IMR-90 (cell line): ENCODE measurements around the gene RPS24. TPM values are rescaled to one million over a fixed set of nuclear protein-coding genes. Genes with fewer than 3 reads are reported as not detected.

Experiments
- ATAC-seq: fragments of 200-7000 bp; cut with Tn5 transposase; 2 replicates; pipeline ENCODE4 v1.9.1; 2020; ENCODE audit warnings: low read depth, mild to moderate bottlenecking, moderate library complexity
- BruUV-seq: library from RNA; stranded (reverse); fragments of 400-500 nt; replicated peaks from 2 replicates; lab custom pipeline; 2021; lab: Mats Ljungman, UMichigan
- CTCF ChIA-PET: fragments of 300-600 bp; formaldehyde crosslinking; extraction: SDS; loops from one replicate; lab custom pipeline; 2021; ENCODE audit warnings: antibody characterized with exemption; lab: Yijun Ruan, JAX
- POLR2A ChIA-PET: fragments of 300-600 bp; sonication (Branson Sonifier 250); formaldehyde crosslinking; loops from one replicate; lab custom pipeline; 2022; ENCODE audit warnings: antibody characterized with exemption; ENCODE audit not compliant: unreplicated experiment; lab: Charles Lee
- DNase-seq: peaks from one replicate; pipeline ENCODE4 v3.0.0; 2013
- H2AFZ ChIP-seq: replicated peaks from 2 replicates; pipeline ENCODE3; 2013; ENCODE audit warnings: low read length, mild to moderate bottlenecking; ENCODE audit not compliant: poor library complexity
- H2AK5ac ChIP-seq: 2 replicates; pipeline ENCODE4 v1.6.1; 2013; ENCODE audit warnings: low read depth, low read length, inconsistent platforms
- H2AK9ac ChIP-seq: replicated peaks from 2 replicates; pipeline ENCODE3; 2013; ENCODE audit warnings: mild to moderate bottlenecking, low read depth, low read length, moderate library complexity; ENCODE audit not compliant: poor library complexity
- H2BK120ac ChIP-seq: 2 replicates; pipeline ENCODE4 v1.6.1; 2013; ENCODE audit warnings: low read depth, low read length, inconsistent platforms
- H2BK15ac ChIP-seq: 3 replicates; pipeline ENCODE4 v1.6.1; 2013; ENCODE audit warnings: low read depth, low read length, inconsistent platforms
- H2BK20ac ChIP-seq: 2 replicates; pipeline ENCODE4 v1.6.1; 2013; ENCODE audit warnings: low read depth, mild to moderate bottlenecking, inconsistent platforms, low read length, moderate library complexity
- H2BK5ac ChIP-seq: 2 replicates; pipeline ENCODE4 v1.6.1; 2013; ENCODE audit warnings: mild to moderate bottlenecking, low read depth, low read length, inconsistent platforms; ENCODE audit not compliant: poor library complexity, severe bottlenecking
- H3K14ac ChIP-seq: replicated peaks from 2 replicates; pipeline ENCODE4 v1.6.1; 2013; ENCODE audit warnings: low read depth, low read length, inconsistent platforms
- H3K18ac ChIP-seq: 2 replicates; pipeline ENCODE4 v1.6.1; 2013; ENCODE audit warnings: low read depth, low read length, control low read depth
- H3K23ac ChIP-seq: 2 replicates; pipeline ENCODE4 v1.6.1; 2013; ENCODE audit warnings: low read depth, low read length, inconsistent platforms
- H3K27ac ChIP-seq: 2 replicates; pipeline ENCODE4 v1.5.1; 2013; ENCODE audit warnings: mild to moderate bottlenecking, control low read depth, low read length; ENCODE audit not compliant: insufficient read depth
- H3K27me3 ChIP-seq: 2 replicates; pipeline ENCODE4 v1.6.1; 2013; ENCODE audit warnings: low read length; ENCODE audit not compliant: control insufficient read depth, insufficient read depth
- H3K36me3 ChIP-seq: 2 replicates; pipeline ENCODE4 v1.6.1; 2013; ENCODE audit warnings: low read length, mixed read lengths; ENCODE audit not compliant: control insufficient read depth, insufficient read depth
- H3K4ac ChIP-seq: 2 replicates; pipeline ENCODE4 v1.6.1; 2013; ENCODE audit warnings: low read depth, low read length, inconsistent platforms
- H3K4me1 ChIP-seq: 2 replicates; pipeline ENCODE4 v1.6.1; 2013; ENCODE audit warnings: low read length, mixed read lengths; ENCODE audit not compliant: control insufficient read depth, insufficient read depth
- H3K4me2 ChIP-seq: 2 replicates; pipeline ENCODE4 v1.6.1; 2013; ENCODE audit warnings: low read depth, mild to moderate bottlenecking, control low read depth, low read length, moderate library complexity
- H3K4me3 ChIP-seq: 2 replicates; pipeline ENCODE4 v1.5.1; 2013; ENCODE audit warnings: low read depth, mild to moderate bottlenecking, control low read depth, low read length, moderate library complexity; ENCODE audit not compliant: insufficient read depth
- H3K56ac ChIP-seq: 2 replicates; pipeline ENCODE4 v1.6.1; 2013; ENCODE audit warnings: low read length, inconsistent platforms; ENCODE audit not compliant: insufficient read depth; ENCODE audit errors: extremely low read depth
- H3K79me1 ChIP-seq, 2 experiments: 2 replicates each; pipeline ENCODE4 v1.6.1; 2013; ENCODE audit warnings: low read length in 2 of 2, inconsistent platforms in 1 of 2, low read depth in 1 of 2
- H3K9ac ChIP-seq: 2 replicates; pipeline ENCODE4 v1.6.1; 2013; ENCODE audit warnings: low read depth, low read length, control low read depth
- H3K9me1 ChIP-seq: 2 replicates; pipeline ENCODE4 v1.6.1; 2013; ENCODE audit warnings: low read length, inconsistent platforms; ENCODE audit not compliant: insufficient read depth
- H3K9me3 ChIP-seq: 2 replicates; pipeline ENCODE4 v1.6.1; 2013; ENCODE audit warnings: low read length; ENCODE audit not compliant: control insufficient read depth, insufficient read depth
- H4K20me1 ChIP-seq: 2 replicates; pipeline ENCODE4 v1.6.1; 2013; ENCODE audit warnings: low read length, inconsistent platforms; ENCODE audit not compliant: insufficient read depth
- H4K5ac ChIP-seq: 2 replicates; pipeline ENCODE4 v1.6.1; 2013; ENCODE audit warnings: mild to moderate bottlenecking, low read depth, low read length, control low read depth
- H4K8ac ChIP-seq, 2 experiments: 2 replicates each; pipeline ENCODE4 v1.6.1; 2013; ENCODE audit warnings: low read depth in 2 of 2, low read length in 2 of 2, control low read depth in 1 of 2, inconsistent platforms in 1 of 2
- H4K91ac ChIP-seq: 2 replicates; pipeline ENCODE4 v1.6.1; 2013; ENCODE audit warnings: low read depth, low read length, inconsistent platforms; ENCODE audit not compliant: insufficient read depth
- CHD1 ChIP-seq: IDR thresholded peaks from 2 replicates; pipeline ENCODE4 v1.6.1; 2012; ENCODE audit warnings: low read depth, low read length, improper control_type of control experiment
- POLR2A ChIP-seq: IDR thresholded peaks from 2 replicates; pipeline ENCODE4 v1.6.1; 2012; ENCODE audit warnings: mild to moderate bottlenecking, low read depth, low read length
- WGBS, 2 experiments: methylation state at CpG; one replicate each; pipeline versions ENCODE4 v1.1.5 to v1.1.7; 2013; ENCODE audit warnings: missing lambda C conversion rate in 2 of 2; ENCODE audit not compliant: insufficient read length in 1 of 2; ENCODE audit errors: extremely low coverage in 2 of 2; 5-methylcytosine and 5-hydroxymethylcytosine counted together
- dilution Hi-C: fragments of 300-500 bp; cut with HindIII; formaldehyde crosslinking; loops from one replicate; pipeline ENCODE4 v1.14.3; 2018; ENCODE audit warnings: low sequenced_read_pairs; ENCODE audit not compliant: unreplicated experiment
- in situ Hi-C: fragments of 300-500 bp; cut with MboI; formaldehyde crosslinking; loops from 3 replicates; pipeline ENCODE4 v1.14.3; 2019; ENCODE audit warnings: low sequenced_read_pairs, inconsistent platforms, mixed read lengths
- intact Hi-C: fragments of 100-400 bp; cut with micrococcal nuclease; formaldehyde crosslinking; loops from 2 replicates; pipeline ENCODE4 v1.10.0; 2022
- polyA plus RNA-seq, 3 experiments: library from polyadenylated mRNA; depleted of rRNA; stranded (reverse); fragments of >200 nt; gene quantifications; 2 replicates each; pipeline ENCODE4 v1.2.3, GENCODE V29; 2012; ENCODE audit warnings: low replicate concordance in 1 of 3
- total RNA-seq: library from RNA; depleted of rRNA; stranded (reverse); fragments of >200 nt; gene quantifications from 2 replicates; pipeline ENCODE4 v1.2.3, GENCODE V29; 2012

RPS24 gene
- total and polyA plus RNA-seq, 2 of the 4 experiments (the other 2 are of a cell fraction) = 1,664 to 4,721 TPM

GRCh38 chr10:78045237-78045636 lies 11.6 kb downstream of the RPS24 start:
- Histone ChIP-seq H4K91ac (no peak overlapping the region), H3K36me3 (peaks cover 23% of the 10 kb centered on the region), H3K9me3 (no peaks in the 10 kb centered on the region), H2AFZ (no peak overlapping the region), H4K5ac (no peak overlapping the region), H3K23ac (no peak overlapping the region), H2AK9ac (no peak overlapping the region), H3K9ac (no peak overlapping the region), H3K4ac (no peak overlapping the region), H2BK120ac (no peak overlapping the region), H3K4me2 (no peak overlapping the region), H3K27ac (no peak overlapping the region), H3K4me1 (peaks cover 15% of the 10 kb centered on the region), H3K79me1 (peaks cover 14 to 41% of the 10 kb centered on the region in 2 experiments; a peak in 3 of 4 replicates), H3K27me3 (no peaks in the 10 kb centered on the region), H4K20me1 (peaks cover 48% of the 10 kb centered on the region), H2BK20ac (no peak overlapping the region; the same call in 1 of the 2 replicates), H2AK5ac (no peak overlapping the region), H3K9me1 (peaks cover 20% of the 10 kb centered on the region), H3K14ac (no peak overlapping the region), H3K56ac (no peak overlapping the region), H2BK5ac (no peak overlapping the region), H4K8ac (no peak overlapping the region), H2BK15ac (no peak overlapping the region), H3K4me3 (no peak overlapping the region), H3K18ac (no peak overlapping the region)
- no peak for TF ChIP-seq POLR2A
- no peak for TF ChIP-seq CHD1
- no peak for ATAC-seq
- in situ Hi-C loops (loop anchor here (5.0 to 10.0 kb wide), 3 partner anchors 260 to 1152 kb away; no protein-coding TSS in a partner anchor), dilution Hi-C loops (no loop called here), intact Hi-C loops (loop anchor here (5.0 to 10.0 kb wide), 3 partner anchors 152 to 927 kb away; no protein-coding TSS in a partner anchor)
- ChIA-PET CTCF (no interaction called here), POLR2A (no interaction called here)
- BruUV-seq = no TSS peak
- DNase-seq = no peak
- WGBS, 2 experiments = 76% methylated on average over 6 of the region's 10 CpGs; no CpG with 5 or more reads in 1 of the 2 experiments
